NCI-H128 (cell line): Measurements from ENCODE around the gene GRB7.
A peak's percentile ranks its signal among the peaks of the same experiment; 100 is the strongest.

Experiments
- DNase-seq: peaks from one replicate; lab custom pipeline; 2025; ENCODE audit not compliant: unreplicated experiment; lab: John Stamatoyannopoulos, UW

The GRB7 gene

GRCh38 chr17:39767147-39767546 lies 29.4 kb downstream of the GRB7 start:
- DNase-seq: no peak

GRCh38 chr17:39769974-39770587 lies 32.3 kb downstream of the GRB7 start:
- DNase-seq: peak; percentile 10

- no peak for DNase-seq
These were observed 34.7 kb downstream of the GRB7 start for GRCh38 chr17:39772415-39772814.

DNA sequence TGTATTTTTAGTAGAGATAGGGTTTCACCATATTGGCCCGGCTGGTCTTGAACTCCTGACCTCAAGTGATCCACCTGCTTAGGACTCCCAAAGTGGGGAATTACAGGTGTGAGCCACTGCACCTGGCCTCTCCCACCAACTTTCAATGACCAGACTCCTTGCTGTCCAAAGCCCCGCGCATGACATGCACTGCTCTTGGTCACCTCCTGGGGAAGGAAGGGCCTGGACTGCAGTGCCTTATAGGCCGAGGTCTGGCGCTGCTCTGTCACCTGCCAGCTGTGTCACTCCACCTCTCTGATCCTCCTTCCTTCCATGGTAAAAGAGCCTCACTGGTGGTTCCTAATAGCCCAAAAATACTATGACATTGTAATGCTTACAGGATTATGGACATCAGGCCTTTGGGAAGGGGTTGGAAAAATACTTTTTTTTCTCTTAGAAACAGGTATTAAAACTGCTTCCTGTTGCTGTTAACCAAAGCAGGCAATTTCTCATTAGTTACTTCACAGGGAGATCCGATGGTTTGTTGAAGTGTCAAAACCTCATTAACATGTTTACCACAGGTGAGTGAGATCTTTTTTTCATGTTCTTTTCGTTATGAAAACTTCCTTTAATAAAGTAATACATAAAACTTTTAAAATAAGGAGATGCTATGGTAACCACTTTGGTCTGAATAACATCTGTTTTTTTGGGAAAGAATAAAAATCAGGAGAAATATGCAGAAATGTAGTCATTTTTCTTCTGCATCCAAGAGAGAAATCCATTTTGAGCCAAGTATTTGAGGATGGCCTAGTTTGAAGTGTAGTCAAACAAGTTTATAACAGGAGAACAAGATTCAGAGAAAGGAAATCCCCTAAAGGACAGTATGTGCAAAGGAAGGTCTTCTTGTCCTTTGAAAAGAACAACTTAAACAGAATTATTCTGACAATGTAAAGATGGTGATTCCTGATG lies 35.5 kb downstream of the GRB7 start:
- no peak for DNase-seq

- no peak for DNase-seq
These were observed 36.3 kb downstream of the GRB7 start for GRCh38 chr17:39774047-39774446.

DNA sequence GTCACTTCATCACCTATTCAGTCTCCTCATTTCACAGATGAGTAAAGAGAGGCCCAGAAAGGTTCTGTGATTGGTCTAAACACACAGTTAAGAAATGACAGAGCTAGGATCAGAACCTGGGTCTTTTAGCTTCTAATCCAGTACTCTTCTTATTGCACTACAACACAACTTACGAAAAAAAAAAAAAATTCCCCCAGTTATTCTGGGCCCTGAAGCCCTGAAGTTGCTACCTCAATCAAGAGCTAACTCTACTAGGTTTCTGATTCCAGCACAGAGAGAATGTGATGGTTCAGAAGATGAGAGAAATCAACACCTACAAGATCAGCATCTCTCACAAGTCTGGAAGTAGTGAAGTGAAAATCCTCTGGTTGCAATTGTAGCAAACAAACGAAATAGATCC lies 37.3 kb downstream of the GRB7 start:
- DNase-seq: no peak

DNA sequence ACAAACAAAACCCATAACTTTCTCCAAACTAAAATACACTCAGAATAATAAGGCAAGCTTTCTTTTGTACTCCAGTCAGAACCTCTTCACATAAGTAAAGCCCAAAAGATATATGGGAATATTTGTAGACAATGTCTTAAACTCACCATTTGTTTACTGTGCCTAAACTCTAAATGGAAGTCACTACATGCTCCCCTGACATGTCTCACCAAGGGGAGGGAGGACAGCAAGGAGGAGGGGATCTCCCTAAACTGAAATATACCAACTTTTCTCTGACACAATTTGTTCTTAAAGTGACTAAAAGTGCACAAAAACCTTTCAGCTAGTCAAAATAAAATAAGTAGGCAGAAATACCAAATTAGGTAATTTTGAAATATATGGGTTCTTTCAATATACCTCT lies 38.5 kb downstream of the GRB7 start:
- DNase-seq: no peak

- DNase-seq: no peak
These were observed 40.0 kb downstream of the GRB7 start for GRCh38 chr17:39777534-39778365.

GRCh38 chr17:39781031-39781860 lies 43.5 kb downstream of the GRB7 start:
- DNase-seq: no peak

DNA sequence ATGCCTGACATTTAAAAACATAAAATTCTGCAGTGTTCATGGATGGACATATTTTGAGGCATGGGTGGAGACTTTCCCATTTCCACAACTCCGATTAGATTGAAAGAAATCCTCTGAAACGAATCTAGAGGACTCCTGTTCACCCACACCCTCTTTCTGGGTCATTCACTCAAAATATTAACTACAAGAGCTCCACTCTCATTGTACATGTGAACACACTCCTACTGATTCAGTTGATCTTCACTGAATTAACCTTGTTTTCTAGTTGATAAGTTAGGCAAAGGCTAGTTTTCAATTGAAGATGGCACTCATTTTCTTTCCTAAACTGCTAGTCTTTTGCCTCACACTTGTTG lies 44.1 kb downstream of the GRB7 start:
- no peak for DNase-seq

DNA sequence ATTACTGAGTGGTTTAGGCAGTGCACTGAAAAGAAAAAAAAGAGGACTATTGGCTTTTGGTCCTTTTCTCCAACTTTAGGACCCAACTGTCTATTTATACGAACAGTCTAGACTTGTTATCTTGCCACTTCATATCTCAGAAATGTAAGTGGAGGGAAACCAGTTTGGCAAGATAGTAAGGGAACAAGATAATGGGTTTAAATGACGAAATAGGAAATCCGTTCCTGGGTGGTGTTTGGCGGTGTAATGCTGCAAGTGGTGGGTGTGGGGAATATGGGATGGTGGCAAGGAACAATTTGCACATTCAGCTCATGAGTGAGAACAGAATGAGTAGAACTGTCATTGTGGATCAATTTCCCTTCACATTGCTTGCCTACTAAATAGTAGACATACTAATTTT lies 44.7 kb downstream of the GRB7 start:
- no peak for DNase-seq

GRCh38 chr17:39782980-39783379 lies 45.2 kb downstream of the GRB7 start:
- no peak for DNase-seq

GRCh38 chr17:39787041-39787440 lies 49.3 kb downstream of the GRB7 start:
- DNase-seq: no peak

- no peak for DNase-seq
These were observed 50.2 kb downstream of the GRB7 start for GRCh38 chr17:39787743-39788484.

DNA sequence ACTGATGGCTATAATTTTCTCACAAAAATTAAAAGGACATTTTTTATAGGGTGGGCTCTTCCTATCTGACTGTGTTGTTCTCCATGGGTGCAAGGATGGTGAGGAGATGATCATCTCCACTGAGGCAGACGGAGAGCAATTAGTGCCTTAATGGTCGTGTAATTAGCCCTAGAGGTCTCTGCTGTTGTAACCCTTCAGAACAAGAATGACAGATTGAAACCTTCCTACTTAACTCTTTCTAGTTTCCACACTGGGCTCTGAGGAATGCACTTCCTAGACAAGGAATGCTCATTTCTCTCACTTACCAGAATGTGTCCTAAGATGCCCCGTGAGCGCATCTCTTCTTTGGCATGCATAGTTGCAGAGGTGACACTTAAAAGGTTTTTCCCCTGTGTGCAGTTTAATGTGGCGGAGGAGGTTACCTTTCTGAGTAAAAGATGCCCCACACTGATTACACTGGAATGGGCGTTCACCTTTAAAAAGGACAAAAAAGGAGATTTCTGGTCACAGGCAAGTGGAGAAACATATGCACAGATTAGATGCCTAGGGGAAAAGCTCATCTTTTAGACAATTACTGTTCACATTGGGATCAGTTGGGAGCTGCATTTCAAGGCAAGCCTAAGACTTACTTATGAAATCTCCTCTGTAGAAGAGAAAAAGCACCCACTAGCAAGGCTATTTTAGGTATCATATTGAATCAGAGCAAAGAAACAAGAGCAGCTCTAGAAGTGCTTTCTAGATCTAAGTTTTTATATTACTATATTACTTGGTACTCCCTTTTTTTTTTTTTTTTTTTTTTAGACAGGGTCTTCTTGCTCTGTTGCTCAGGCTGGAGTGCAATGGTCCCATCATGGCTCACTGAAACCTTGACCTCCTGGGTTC lies 53.6 kb downstream of the GRB7 start:
- no peak for DNase-seq

DNA sequence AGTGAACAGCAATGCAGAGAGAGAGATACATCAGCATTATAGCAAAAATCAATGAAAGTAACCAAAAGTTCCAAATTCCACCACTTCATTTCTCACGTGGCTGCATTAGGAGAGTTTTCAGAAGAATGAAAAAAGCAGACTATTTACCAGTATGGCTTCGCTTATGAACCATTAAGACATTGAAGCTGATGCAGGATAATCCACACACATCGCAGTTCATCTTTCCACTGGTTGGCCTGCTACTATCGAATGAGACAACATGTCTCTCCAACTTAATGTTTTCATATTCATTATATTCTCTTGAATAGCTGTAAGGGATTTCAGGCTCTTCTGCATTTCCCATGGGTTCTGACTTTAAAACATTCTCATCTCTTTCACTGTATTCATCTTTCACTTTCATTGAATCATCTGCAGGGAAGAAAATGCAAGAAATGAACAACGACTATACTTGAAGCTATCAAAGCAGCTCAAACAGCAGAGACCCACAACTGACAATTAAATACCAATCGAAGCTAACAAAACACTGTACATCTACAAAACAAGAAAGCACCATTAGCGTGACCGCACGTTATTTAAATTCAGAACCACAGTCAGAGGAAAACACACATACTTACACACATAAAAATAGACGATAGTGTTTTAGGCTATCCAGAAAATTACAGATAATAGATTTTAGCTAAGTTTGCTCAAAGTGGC lies 54.9 kb downstream of the GRB7 start:
- DNase-seq: no peak

GRCh38 chr17:39793301-39793872 lies 55.6 kb downstream of the GRB7 start:
- no peak for DNase-seq
